Spleen (tissue), 11 donors: Measurements from ENCODE around the gene IGSF21. TPM values are rescaled to one million over a fixed set of nuclear protein-coding genes. Genes with fewer than 3 reads are reported as not detected.
"Not testable (repeated sequence)": the region's sequence is repeated elsewhere in the genome, so short reads cannot be mapped to it uniquely, and the experiment has no call there.

Experiments
- DNase-seq: peaks from one replicate; pipeline ENCODE4 v3.0.0-alpha.2; 2020
- H3K27ac ChIP-seq, 8 donors: fragments of 200-600 bp; sonication (generic) in 7 of 8; 1 replicate in 4 of 8; 2 replicates in 4 of 8; pipeline versions ENCODE4 v1.5.0 to v1.8.0; 2016 to 2021; ENCODE audit warnings: inconsistent platforms in 4 of 8, mild to moderate bottlenecking in 4 of 8, moderate library complexity in 1 of 8
- H3K27me3 ChIP-seq, 7 donors: fragments of 200-600 bp; sonication (generic) in 6 of 7; replicated peaks in 1 of 7; 1 replicate in 4 of 7; 2 replicates in 3 of 7; pipeline versions ENCODE4 v1.5.0 to v1.8.0; 2016 to 2021; ENCODE audit warnings: inconsistent platforms in 3 of 7, mild to moderate bottlenecking in 1 of 7
- H3K36me3 ChIP-seq, 6 donors: fragments of 200-600 bp; sonication (generic) in 5 of 6; 1 replicate in 4 of 6; 2 replicates in 2 of 6; pipeline versions ENCODE4 v1.5.0 to v1.8.0; 2016 to 2021; ENCODE audit warnings: inconsistent platforms in 2 of 6
- H3K4me1 ChIP-seq, 6 donors: fragments of 200-600 bp; sonication (generic) in 5 of 6; 1 replicate in 3 of 6; 2 replicates in 3 of 6; pipeline versions ENCODE4 v1.5.0 to v1.8.0; 2016 to 2021; ENCODE audit warnings: inconsistent platforms in 3 of 6
- H3K4me3 ChIP-seq, 8 donors: fragments of 200-600 bp; sonication (generic) in 7 of 8; 1 replicate in 4 of 8; 2 replicates in 4 of 8; pipeline versions ENCODE4 v1.5.0 to v1.8.0; 2016 to 2021; ENCODE audit warnings: inconsistent platforms in 4 of 8, mild to moderate bottlenecking in 4 of 8, moderate library complexity in 2 of 8
- H3K9me3 ChIP-seq, 8 donors: fragments of 200-600 bp; sonication (generic) in 7 of 8; 1 replicate in 4 of 8; 2 replicates in 4 of 8; pipeline versions ENCODE4 v1.5.0 to v1.8.0; 2016 to 2021; ENCODE audit warnings: inconsistent platforms in 4 of 8
- POLR2A ChIP-seq, 3 donors: fragments of 450-650 bp; IDR thresholded peaks; one replicate each; pipeline ENCODE4 v1.5.1; 2017; ENCODE audit warnings: antibody characterized with exemption in 3 of 3, mild to moderate bottlenecking in 1 of 3
- POLR2AphosphoS5 ChIP-seq, 3 donors: sonication (generic); formaldehyde crosslinking; IDR thresholded peaks; one replicate each; pipeline ENCODE4 v1.5.1; 2017; ENCODE audit warnings: antibody characterized with exemption in 3 of 3
- WGBS, 5 donors: extraction: QIAGEN DNeasy Blood & Tissue Kit in 3 of 5; methylation state at CpG; one replicate each; pipeline versions ENCODE4 v1.1.5 to v1.1.7; 2013 to 2018; 5-methylcytosine and 5-hydroxymethylcytosine counted together
- intact Hi-C: fragments of 100-400 bp; cut with DNase I; formaldehyde crosslinking; loops from one replicate; pipeline ENCODE4 v1.15.0; 2023; ENCODE audit warnings: low total_unique reads
- polyA plus RNA-seq, 3 donors: library from polyadenylated mRNA; stranded (reverse); fragments of 200-250 nt; gene quantifications; one replicate each; pipeline ENCODE4 v1.2.1, GENCODE V29; 2013
- total RNA-seq, 7 donors: library from RNA; depleted of rRNA in 3 of 7; stranded (reverse); fragments of >200 nt in 3 of 7; fragmentation: NEBNext Ultra II Directional in 4 of 7; extraction: Animal tissue kit (Norgen Biotek cat#: 25700) in 4 of 7; gene quantifications; one replicate each; pipeline versions ENCODE4 v1.1.0 to v1.2.1, GENCODE V29; 2016 to 2021
- TF ChIP-seq, protein P1 (sequence below), 11 experiments: fragments of 200-600 bp in 7 of 11; fragments of 450-650 bp in 4 of 11; sonication (generic) in 4 of 11; IDR thresholded peaks in 8 of 11; conservative IDR thresholded peaks in 3 of 11; 1 replicate in 7 of 11; 2 replicates in 4 of 11; pipeline versions ENCODE4 v1.4.0 to v1.8.0; 2016 to 2021; ENCODE audit warnings: antibody characterized with exemption in 11 of 11, inconsistent platforms in 4 of 11, mild to moderate bottlenecking in 1 of 11
- donor health status: healthy with polysubstance abuse.
- donor health status: DM: no; HTN: no; CAD: no; lungs with moderate emphysema.
- donor health status: DM: no; HTN: no; CAD: no.
- donor health status: Bipolar disorder and iron deficiency.
- donor health status: healthy.
- donor health status: DM: no; HTN: no; CAD: no.
- donor health status: DM: yes; HTN: yes; CAD: no.

IGSF21 gene
- total and polyA plus RNA-seq, 10 donors = 1.6 to 35.0 (median 20.6) TPM

DNA sequence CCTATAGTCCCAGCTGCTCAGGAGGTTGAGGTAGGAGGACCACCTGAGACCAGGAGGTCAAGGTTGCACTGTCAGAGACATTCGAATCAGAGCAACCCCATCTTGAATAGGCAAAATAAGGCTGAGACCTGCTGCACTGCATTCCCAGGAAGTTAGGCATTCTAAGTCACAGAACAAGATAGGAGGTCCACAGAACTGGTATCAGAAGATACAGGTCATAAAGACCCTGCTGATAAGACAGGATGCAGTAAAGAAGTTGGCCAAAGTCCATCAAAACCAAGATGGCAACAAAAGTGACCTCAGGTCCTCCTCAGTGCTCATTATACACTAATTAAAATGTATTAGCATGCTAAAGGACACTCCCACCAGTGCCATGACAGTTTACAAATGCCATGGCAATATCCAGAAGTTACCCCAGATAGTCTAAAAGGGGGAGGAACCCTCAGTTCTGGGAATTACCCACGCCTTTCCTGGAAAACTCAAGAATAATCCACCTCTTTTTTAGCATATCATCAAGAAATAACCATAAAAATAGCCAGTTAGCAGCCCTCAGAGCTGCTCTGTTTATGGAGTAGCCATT is 307.9 kb downstream of the IGSF21 start:
- 54 to 69% (median 59%) methylated on average over 2 of the region's 2 CpGs for WGBS, 5 donors
- no peak overlapping the region for H3K4me3 ChIP-seq

DNA sequence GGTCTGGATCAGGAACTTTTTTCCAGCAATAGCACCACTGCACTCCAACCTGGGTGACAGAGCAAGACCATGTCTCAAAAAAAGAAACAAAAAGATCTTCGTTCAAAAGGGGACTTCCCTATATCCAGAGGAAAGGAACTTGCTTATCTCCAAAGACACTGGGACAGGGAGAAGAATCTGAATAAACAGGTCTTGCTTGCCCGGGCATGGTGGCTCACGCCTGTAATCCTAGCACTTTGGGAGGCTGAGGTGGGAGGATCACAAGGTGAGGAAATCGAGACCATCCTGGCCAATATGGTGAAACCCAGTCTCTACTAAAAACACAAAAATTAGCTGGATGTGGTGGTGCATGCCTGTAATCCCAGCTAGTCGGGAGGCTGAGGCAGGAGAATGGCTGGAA is 308.5 kb downstream of the IGSF21 start:
- WGBS, 5 donors = 68 to 80% (median 76%) methylated on average over 5 of the region's 5 CpGs
- H3K36me3 ChIP-seq, H3K27ac ChIP-seq, H3K27me3 ChIP-seq, H3K4me3 ChIP-seq, H3K4me1 ChIP-seq, DNase-seq, intact Hi-C loops: not testable (repeated sequence)
- peaks cover 0 to 23% (median 17%) of the 10 kb centered on the region in 8 donors for H3K9me3 ChIP-seq

More for the DNA sequence above, 307.9 kb downstream of the IGSF21 start:
- Histone ChIP-seq H3K36me3 (no peaks in the 10 kb centered on the region), H3K4me1 (no peaks in the 10 kb centered on the region), H3K27me3 (no peaks in the 10 kb centered on the region), H3K9me3 (peaks cover 0 to 29% (median 21%) of the 10 kb centered on the region in 8 donors), H3K27ac (no peak overlapping the region)
- intact Hi-C loops = no loop called here
- DNase-seq = no peak
- no peak for TF ChIP-seq POLR2A (IDR thresholded peaks at IDR 0.05)
- TF ChIP-seq, protein P1, sequence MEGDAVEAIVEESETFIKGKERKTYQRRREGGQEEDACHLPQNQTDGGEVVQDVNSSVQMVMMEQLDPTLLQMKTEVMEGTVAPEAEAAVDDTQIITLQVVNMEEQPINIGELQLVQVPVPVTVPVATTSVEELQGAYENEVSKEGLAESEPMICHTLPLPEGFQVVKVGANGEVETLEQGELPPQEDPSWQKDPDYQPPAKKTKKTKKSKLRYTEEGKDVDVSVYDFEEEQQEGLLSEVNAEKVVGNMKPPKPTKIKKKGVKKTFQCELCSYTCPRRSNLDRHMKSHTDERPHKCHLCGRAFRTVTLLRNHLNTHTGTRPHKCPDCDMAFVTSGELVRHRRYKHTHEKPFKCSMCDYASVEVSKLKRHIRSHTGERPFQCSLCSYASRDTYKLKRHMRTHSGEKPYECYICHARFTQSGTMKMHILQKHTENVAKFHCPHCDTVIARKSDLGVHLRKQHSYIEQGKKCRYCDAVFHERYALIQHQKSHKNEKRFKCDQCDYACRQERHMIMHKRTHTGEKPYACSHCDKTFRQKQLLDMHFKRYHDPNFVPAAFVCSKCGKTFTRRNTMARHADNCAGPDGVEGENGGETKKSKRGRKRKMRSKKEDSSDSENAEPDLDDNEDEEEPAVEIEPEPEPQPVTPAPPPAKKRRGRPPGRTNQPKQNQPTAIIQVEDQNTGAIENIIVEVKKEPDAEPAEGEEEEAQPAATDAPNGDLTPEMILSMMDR (IDR thresholded peaks at IDR 0.05 in 8 of 11, conservative IDR thresholded peaks at IDR 0.05 in 3 of 11) = no peak
- no peak for TF ChIP-seq POLR2AphosphoS5 (IDR thresholded peaks at IDR 0.05)

DNA sequence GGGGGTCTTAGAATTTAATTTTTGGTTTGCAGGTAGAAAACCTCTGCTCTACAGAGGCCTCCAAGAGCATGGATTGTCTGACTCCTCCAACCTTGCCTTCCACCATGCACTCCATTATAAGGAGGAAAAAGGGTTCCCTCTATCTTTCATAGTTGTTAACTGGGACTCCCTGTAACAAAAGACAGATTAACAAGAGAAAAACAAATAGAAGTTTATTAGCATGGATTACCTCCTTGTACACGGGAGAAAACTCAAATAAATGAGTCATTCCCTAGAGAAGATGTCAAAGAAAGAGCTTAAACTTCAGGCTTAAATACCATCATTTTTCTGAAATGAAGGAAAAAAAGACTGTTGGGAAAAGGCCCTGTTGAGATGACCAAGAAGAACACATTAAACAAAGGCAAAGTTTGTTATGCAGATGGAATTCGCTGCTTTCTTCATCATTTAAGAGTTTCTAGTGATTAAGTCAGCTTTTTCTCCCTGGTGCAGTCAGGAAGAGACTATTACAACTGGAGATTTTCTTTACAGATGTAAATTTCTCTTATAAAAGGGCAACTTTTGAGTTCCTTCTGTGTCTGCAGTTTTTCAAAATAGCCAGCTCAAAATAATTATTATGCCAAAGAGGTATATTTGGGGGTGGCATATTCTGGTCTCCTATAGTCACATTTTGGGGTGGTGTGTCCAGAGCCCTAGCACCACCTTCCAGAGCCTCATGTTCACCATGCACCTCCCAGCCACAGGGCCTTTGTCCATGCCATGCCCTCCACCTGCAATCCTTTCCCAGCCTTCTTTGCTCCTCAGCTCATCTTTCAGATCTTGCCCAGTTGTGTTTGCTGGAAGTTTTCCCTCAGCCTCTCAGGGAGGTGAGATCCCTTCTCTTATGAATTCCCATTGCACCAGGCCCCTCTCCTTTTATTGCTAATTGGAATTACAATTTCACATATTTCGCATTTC is 310.0 kb downstream of the IGSF21 start:
- DNase-seq = no peak
- intact Hi-C loops = no loop called here
- 56 to 71% (median 63%) methylated on average over 3 of the region's 3 CpGs for WGBS, 5 donors
- no peak overlapping the region for H3K27ac ChIP-seq
- peaks cover 0 to 12% (median 0%) of the 10 kb centered on the region in 7 donors for H3K27me3 ChIP-seq
- TF ChIP-seq, protein P1 (IDR thresholded peaks at IDR 0.05 in 8 of 11, conservative IDR thresholded peaks at IDR 0.05 in 3 of 11) = no peak
- TF ChIP-seq POLR2AphosphoS5 (IDR thresholded peaks at IDR 0.05) = no peak
- H3K36me3 ChIP-seq = no peaks in the 10 kb centered on the region
- peaks cover 0 to 9% (median 3%) of the 10 kb centered on the region in 8 donors for H3K9me3 ChIP-seq
- no peak overlapping the region for H3K4me3 ChIP-seq
- H3K4me1 ChIP-seq = no peaks in the 10 kb centered on the region

DNA sequence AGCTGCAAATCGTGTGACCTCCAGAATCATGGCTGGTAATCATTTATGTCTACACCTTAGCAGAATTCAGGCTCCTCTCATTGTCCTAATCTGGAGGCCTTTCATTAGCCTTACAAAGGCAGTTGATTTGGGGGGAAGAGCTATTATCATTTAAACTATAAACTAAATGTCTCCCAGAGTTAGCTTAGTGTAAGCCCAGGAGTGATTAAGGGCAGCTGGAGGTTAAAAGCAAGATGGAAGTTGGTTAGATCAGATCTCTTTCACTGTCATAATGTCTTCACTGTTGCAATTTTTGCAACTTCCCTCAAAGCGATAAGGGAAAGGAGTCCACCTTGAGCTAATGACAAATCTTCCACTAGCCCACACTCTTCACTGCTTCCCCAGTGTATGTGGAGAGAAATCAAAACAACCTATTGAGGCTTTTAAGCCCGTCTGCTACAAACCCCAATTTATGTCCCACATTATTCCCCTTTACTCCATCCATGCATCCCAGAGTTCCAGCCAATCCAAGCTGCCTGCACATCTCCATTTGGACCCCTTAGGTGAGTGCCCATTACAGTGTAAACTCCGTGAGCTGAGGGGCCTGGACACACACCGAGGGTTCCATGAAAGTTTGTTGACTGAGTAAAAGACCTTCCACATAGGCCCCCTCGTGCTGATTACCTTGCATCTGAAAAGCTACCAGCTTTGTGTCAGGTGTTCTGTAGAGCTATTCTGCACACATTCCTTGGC is 311.7 kb downstream of the IGSF21 start:
- no peaks in the 10 kb centered on the region for H3K9me3 ChIP-seq
- no peak for DNase-seq
- no peaks in the 10 kb centered on the region for H3K36me3 ChIP-seq
- TF ChIP-seq, protein P1 (IDR thresholded peaks at IDR 0.05 in 8 of 11, conservative IDR thresholded peaks at IDR 0.05 in 3 of 11) = no peak
- no peak for TF ChIP-seq POLR2AphosphoS5 (IDR thresholded peaks at IDR 0.05)
- no peak for TF ChIP-seq POLR2A (IDR thresholded peaks at IDR 0.05)
- H3K4me1 ChIP-seq = no peaks in the 10 kb centered on the region
- WGBS, 5 donors = 57 to 73% (median 61%) methylated on average over 6 of the region's 6 CpGs
- no peak overlapping the region for H3K4me3 ChIP-seq
- H3K27me3 ChIP-seq = peaks cover 0 to 22% (median 0%) of the 10 kb centered on the region in 7 donors
- intact Hi-C loops = no loop called here
- H3K27ac ChIP-seq = no peak overlapping the region
